GM21723 (cell line): Measurements from ENCODE around the gene WSCD2.

Experiments
- ATAC-seq: cut with Tn5 transposase; IDR thresholded peaks from one replicate; pipeline ENCODE4 v1.9.1; 2021; ENCODE audit warnings: mild to moderate bottlenecking, moderate library complexity; ENCODE audit not compliant: unreplicated experiment

The WSCD2 gene

DNA sequence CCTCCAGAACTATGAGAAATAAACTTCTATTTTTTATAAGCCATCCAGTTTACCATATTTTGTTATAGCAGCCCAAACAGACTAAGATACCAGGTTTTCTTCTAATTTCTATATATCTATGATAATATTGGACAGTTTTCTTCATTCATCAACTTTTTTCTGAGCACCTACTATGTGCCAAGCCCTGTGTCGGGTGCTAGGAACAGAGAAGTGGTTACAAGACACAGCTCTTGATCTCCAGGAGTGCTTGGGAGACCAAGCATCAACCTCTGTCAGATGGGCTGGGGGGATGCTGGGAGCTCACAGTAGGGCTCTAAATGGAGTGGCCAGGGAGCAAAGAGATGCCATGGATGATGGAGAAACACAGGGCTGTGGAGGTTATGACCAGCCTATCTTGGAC, 2.9 kb upstream of the WSCD2 start:
- no peak for ATAC-seq

DNA sequence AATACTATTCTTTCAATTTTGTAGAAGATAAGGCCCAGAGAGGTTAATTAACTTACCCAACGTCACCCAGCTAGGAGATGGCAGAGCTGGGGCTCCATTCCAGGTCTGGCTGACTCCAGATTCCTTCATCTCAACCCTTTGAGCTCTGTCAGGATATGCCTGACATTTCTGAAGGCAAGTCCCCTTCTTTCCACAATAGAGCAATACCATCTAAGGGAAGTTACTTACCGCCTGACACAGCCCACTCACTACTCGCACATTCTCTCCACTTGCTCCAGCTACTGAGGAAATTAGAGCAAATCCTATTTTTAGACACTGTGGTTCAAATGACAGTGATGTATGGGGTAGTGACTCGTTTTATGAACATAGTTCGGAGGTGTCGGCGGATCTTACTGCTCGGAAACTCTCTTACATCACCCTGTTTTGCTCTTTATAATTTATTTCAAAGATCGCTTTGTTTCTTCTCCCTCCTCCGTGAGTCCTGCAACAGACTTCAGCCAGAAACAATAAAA, 2.0 kb upstream of the WSCD2 start:
- ATAC-seq: no peak

GRCh38 chr12:108127654-108128053, 1.4 kb upstream of the WSCD2 start:
- no peak for ATAC-seq

DNA sequence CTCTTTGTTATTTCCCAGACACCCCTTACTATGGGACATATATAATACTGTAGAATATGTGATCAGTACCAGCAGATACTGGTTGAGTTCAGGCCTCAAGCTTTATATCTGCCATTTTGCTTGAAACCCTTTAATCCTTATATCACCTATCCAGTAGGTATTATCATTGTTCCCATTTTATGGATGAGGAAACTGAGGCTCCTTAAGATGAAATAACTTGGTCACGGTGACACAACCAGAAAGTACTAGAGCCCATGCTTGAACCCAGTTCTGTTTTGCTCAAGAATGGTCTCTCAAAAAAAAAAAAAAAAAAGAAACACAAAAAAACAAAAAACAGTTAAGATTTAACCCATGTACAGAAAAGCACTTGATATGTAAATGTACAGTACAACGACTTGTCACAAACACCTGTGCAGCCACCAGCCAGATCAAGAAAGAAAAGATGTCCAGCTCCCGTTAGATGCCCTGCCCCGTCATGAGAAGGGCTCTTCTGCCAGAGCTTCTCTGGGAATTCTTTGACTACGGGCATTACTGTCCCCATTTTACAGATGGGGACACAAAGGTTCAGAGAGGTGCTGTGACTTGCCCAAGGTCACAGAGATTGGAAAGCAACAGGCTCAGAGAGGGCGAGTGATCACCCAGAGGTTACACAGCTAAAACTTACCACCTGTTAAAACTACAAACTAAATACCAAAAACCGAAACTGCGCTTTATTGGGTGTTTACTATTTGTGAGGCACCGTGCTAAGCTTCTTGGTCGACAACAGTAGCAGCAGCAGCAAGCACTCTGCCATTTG, 669 bp upstream of the WSCD2 start:
- ATAC-seq: no peak

DNA sequence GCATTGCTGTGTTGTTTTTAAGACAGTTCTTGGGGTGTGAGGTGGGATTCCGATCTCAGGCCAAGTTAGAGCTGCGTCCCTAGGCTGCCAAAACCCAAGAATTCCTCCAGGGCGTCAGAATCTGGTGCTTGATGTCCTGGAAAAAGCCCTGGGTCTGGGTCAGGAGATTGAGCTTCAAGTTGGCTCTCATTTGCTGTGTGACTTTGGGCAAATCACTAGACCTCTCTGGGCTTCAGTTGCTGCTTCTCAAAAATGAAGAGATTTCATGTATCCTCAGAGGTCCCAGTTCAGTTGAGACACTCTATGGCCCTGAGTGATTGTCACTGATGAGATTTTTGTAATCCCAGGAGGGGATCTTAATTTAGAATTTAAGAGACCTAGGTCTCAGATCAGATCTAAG, 1.9 kb downstream of the WSCD2 start:
- ATAC-seq: no peak

- ATAC-seq: no peak
These were observed 2.6 kb downstream of the WSCD2 start for GRCh38 chr12:108131657-108132126.

DNA sequence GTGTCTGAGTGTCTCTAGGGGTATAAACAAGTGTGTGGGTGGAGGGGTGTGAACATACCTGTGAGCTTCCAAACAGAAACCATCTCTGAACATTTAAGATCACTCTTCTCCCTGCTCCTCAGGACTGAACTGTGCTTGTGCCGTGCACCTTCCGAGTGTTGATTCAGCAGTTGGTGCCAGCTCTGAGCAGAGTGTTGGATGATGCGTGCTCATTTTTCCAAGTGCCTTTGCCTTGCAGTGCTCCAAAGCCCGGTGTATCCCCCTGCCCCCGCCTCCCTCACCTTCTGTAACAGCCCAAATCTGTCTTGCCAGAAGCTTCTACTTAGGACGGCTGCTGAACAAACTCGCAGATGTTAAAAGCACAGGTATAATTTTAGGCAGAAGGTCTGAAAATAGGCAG, 4.4 kb downstream of the WSCD2 start:
- no peak for ATAC-seq

DNA sequence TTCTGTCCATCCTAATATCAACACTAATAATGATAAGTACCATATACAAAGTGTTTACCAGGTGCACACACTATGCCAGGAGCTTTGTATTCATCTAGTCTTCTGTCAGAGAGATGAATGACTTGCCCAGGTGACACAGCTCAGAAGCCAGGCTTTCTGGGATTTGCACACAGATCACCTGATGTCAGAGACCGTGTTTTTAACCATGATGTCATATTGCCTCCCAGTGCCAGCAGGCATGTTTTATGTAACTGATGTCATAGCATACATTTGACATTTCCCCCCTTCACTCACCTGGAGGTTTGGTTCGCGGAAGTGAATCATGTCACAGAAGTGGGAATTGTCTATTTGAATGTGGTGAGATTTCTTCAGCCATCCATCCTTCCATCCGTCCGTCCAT, 5.7 kb downstream of the WSCD2 start:
- no peak for ATAC-seq

- ATAC-seq: no peak
These were observed 6.5 kb downstream of the WSCD2 start for GRCh38 chr12:108135627-108136026.

- no peak for ATAC-seq
These were observed 7.6 kb downstream of the WSCD2 start for GRCh38 chr12:108136697-108137096.

- ATAC-seq: no peak
These were observed 10.4 kb downstream of the WSCD2 start for GRCh38 chr12:108139454-108139853.

DNA sequence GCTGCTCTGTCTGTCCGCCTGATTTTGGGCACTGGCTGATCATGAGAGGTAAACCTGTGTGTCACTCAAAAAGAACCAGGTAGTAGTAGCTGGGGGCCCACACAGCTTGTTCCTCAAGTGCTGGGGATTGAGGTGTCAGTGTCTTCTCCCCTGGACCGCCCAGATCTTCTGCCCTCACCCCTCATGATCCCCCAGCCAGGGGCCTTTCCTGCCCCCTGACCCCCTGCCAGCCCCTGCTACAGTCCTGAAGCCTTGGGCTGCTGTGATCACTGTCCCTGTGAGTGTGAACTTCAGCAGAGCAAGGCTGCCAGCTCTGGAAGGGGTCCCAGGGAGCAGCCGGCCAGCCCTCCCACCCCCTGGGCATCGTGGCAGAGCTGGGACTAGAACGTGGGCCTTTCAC, 11.4 kb downstream of the WSCD2 start:
- ATAC-seq: no peak

DNA sequence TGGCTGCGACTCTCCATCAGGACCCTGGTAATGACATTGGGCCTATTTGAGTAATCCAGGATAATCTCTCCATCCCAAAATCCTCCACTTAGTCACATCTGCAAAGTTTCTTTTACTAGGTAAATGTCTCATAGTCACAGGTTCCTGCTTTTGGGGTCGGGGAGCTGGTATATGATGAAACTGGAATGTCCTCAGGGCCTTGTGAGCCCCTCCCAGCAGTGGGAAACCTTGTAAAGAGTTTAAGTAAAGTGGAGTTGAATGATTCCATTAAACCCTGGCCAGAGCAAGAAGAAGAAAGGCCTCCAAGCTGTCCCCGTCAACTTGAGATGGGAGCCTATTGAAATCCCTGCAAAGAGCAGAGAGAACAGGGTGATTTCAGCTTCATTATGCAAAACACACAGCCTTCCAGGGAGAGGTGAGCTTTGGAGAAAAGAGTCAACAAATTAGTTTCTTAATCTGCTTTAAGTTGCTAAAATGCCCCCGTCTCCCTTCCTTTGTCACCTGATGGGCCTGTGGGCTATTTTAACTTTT, 12.6 kb downstream of the WSCD2 start:
- ATAC-seq: no peak

- no peak for ATAC-seq
These were observed 14.1 kb downstream of the WSCD2 start for GRCh38 chr12:108143144-108143543.

DNA sequence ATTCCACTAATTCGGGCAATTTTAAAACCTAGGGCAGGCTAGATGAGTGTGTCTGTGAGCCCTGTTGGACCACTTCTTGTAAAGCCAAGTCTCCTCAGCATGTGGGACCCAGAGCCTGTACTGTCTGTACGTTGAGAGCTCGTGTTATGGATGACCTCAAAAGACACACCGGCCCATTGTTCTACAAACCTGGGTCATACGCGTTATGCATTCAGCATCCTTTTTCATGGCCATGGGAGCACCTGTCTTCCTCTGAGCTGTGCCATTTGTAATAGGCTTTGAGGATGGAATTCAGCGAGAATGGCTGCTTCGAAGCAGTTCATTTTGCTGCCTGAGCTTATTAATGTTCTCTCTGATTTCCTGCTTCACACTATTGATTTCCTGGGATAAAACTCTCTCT, 15.0 kb downstream of the WSCD2 start:
- no peak for ATAC-seq

DNA sequence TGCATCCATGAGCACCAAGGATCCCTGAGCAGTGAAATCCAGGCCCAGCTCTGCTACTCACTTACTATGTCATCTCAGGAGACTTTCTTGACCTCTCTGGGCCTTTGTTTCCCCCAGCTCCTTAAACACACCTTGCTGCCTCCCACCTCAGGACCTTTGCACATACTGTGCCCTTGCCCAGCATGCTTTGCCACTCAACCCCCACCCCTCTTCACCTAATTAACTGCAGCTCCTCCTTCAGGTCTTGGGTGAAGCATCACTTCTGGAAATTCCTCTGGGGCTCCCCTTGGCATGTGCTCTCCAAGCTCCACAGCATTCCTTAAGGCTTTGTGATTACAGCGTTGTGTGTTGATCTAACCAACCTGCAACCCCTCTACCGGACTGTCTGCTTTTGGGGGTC, 15.9 kb downstream of the WSCD2 start:
- no peak for ATAC-seq

GRCh38 chr12:108146035-108146893, 17.2 kb downstream of the WSCD2 start:
- ATAC-seq: no peak

DNA sequence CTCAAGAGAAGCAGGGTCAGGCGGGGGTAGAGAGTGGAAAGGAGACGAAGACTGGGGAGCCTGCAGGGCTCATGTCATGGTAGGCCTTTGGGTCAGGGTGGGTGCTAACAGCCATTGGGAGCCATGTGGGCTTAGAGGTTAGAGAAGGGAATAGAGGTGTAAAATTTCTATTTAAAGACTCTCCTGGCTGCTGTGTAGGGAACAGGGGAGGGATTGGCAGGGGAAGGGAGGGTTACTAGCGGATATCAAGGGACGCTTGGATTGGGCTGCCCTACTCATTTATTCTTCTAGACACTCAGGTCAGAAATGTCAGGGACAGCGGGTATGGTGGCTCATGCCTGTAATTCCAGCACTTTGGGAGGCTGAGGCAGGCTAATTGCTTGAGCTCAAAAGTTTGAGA, 18.2 kb downstream of the WSCD2 start:
- no peak for ATAC-seq

DNA sequence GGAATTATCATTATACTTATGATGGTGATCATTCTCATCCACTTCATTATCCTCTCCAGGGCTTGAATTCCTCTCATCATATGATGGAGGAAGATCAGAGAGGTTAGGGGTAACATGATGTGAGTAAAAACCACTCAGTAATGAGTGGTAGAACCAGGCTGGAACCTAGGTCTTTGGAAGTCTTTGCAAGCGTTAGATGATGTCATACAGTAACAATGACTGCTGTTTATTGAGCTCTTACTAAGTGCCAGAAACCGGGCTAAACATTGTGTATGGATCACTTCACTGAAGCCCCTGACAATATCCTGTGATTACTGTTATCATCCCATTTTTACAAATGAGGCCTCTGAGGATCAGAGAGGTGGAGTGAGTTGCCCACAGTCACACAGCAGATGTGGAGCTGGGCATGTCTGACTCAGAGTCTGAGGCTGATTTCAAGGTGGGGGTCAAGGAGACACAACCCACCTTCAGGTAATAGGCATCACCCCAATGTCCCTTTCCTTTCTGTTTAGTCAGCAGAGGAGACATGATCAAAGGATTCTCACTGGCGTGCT, 19.5 kb downstream of the WSCD2 start:
- ATAC-seq: no peak

DNA sequence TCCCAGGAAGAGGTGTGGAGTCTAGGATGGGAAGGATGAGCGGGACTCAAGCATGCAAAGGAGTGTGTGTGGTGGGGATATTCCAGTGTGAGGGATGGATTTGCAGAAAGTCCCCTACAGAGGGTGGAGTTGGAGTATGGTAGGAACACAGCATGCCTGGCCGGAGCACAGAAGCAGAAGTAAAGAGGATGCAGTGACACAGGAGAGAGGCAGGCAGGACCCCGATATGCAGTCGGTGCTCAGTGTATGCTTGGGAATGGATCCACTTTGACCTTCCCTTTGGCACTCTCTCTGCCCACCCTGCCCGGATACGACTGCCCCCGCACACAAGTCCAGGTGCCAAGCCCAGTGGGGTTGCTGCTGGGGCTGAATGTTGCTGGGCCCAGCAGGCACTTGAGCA, 21.3 kb downstream of the WSCD2 start:
- ATAC-seq: no peak

- ATAC-seq: no peak
These were observed 22.6 kb downstream of the WSCD2 start for GRCh38 chr12:108151533-108152169.
